H1 (cell line): ENCODE measurements around the gene SCCPDH. TPM values are rescaled to one million over a fixed set of nuclear protein-coding genes. Genes with fewer than 3 reads are reported as not detected.

Source experiments
- CTCF ChIA-PET: fragments of 300-600 bp; sonication (Branson Sonifier 250); formaldehyde crosslinking; loops from one replicate; lab custom pipeline; 2021; ENCODE audit not compliant: partially characterized antibody; lab: Charles Lee
- POLR2A ChIA-PET: fragments of 300-600 bp; sonication (Branson Sonifier 250); formaldehyde crosslinking; loops from one replicate; lab custom pipeline; 2021; ENCODE audit warnings: inconsistent platforms; ENCODE audit not compliant: partially characterized antibody; lab: Charles Lee
- DNase-seq, 2 experiments: peaks; one replicate each; pipeline versions ENCODE4 v3.0.0 to v3.0.0-alpha.2; 2010 to 2022; ENCODE audit warnings: low spot score in 2 of 2, low read depth in 1 of 2, mixed read lengths in 1 of 2
- FAIRE-seq: peaks from 2 replicates; lab custom pipeline; 2011; peaks lifted over from hg19 to GRCh38; lab: Jason Lieb, UNC
- H2AFZ ChIP-seq: 2 replicates; pipeline ENCODE4 v1.8.1; 2012; ENCODE audit warnings: low read length, inconsistent platforms
- H2AK5ac ChIP-seq: 2 replicates; pipeline ENCODE4 v1.6.1; 2013; ENCODE audit warnings: low read depth, low read length
- H2BK120ac ChIP-seq: replicated peaks from 2 replicates; pipeline ENCODE3; 2013; ENCODE audit warnings: low read depth, low read length, inconsistent platforms
- H2BK12ac ChIP-seq: 2 replicates; pipeline ENCODE4 v1.6.1; 2013; ENCODE audit warnings: low read depth, low read length
- H2BK15ac ChIP-seq: 2 replicates; pipeline ENCODE4 v1.6.1; 2013; ENCODE audit warnings: low read length
- H2BK20ac ChIP-seq: 2 replicates; pipeline ENCODE4 v1.6.1; 2013; ENCODE audit warnings: low read length
- H2BK5ac ChIP-seq: 2 replicates; pipeline ENCODE4 v1.6.1; 2013; ENCODE audit warnings: low read depth, low read length
- H3K14ac ChIP-seq: 2 replicates; pipeline ENCODE4 v1.6.1; 2013; ENCODE audit warnings: inconsistent platforms; ENCODE audit not compliant: insufficient read length
- H3K18ac ChIP-seq: 2 replicates; pipeline ENCODE4 v1.6.1; 2013; ENCODE audit warnings: low read length; ENCODE audit errors: extremely low read depth
- H3K23ac ChIP-seq: 2 replicates; pipeline ENCODE4 v1.6.1; 2013; ENCODE audit warnings: inconsistent platforms; ENCODE audit not compliant: insufficient read length
- H3K23me2 ChIP-seq: 2 replicates; pipeline ENCODE4 v1.6.1; 2013; ENCODE audit warnings: low read depth, low read length
- H3K27ac ChIP-seq: 2 replicates; pipeline ENCODE4 v1.6.1; 2011; ENCODE audit warnings: low read depth, low read length, inconsistent platforms
- H3K27me3 ChIP-seq, 4 experiments: replicated peaks in 1 of 4; 1 replicate in 1 of 4; 2 replicates in 3 of 4; pipeline versions ENCODE4 v1.6.1 to v1.8.1; 2011 to 2013; ENCODE audit warnings: low read length in 3 of 4, mild to moderate bottlenecking in 3 of 4, inconsistent platforms in 2 of 4, mixed read lengths in 2 of 4, moderate library complexity in 1 of 4; ENCODE audit not compliant: control insufficient read depth in 3 of 4, insufficient read depth in 3 of 4; ENCODE audit errors: extremely low read depth in 1 of 4
- H3K36me3 ChIP-seq, 4 experiments: 2 replicates each; pipeline versions ENCODE4 v1.6.1 to v1.8.1; 2011 to 2013; ENCODE audit warnings: mild to moderate bottlenecking in 4 of 4, low read length in 3 of 4, moderate library complexity in 2 of 4, control low read depth in 1 of 4, inconsistent platforms in 1 of 4; ENCODE audit not compliant: insufficient read depth in 4 of 4, control insufficient read depth in 2 of 4
- H3K4ac ChIP-seq: replicated peaks from 2 replicates; pipeline ENCODE3; 2013; ENCODE audit warnings: low read length, low read depth, mixed read lengths, inconsistent platforms; ENCODE audit not compliant: insufficient read length
- H3K4me1 ChIP-seq, 4 experiments: replicated peaks in 1 of 4; 1 replicate in 1 of 4; 2 replicates in 3 of 4; pipeline versions ENCODE4 v1.6.1 to v1.8.1; 2011 to 2013; ENCODE audit warnings: low read length in 3 of 4, inconsistent platforms in 2 of 4, mixed read lengths in 1 of 4; ENCODE audit not compliant: insufficient read depth in 4 of 4, control insufficient read depth in 3 of 4
- H3K4me2 ChIP-seq, 2 experiments: 2 replicates each; pipeline versions ENCODE4 v1.6.1 to v1.8.1; 2011 to 2013; ENCODE audit warnings: low read depth in 2 of 2, low read length in 2 of 2, control low read depth in 1 of 2, inconsistent platforms in 1 of 2, mild to moderate bottlenecking in 1 of 2; ENCODE audit not compliant: insufficient read depth in 1 of 2
- H3K4me3 ChIP-seq, 4 experiments: fragments of 200-600, 300-600 bp in 1 of 4; sonication (generic), shearing (Covaris generic), sonication (Bioruptor Twin) in 1 of 4; 2 replicates each; pipeline versions ENCODE4 v1.5.1 to v1.8.1; 2011 to 2016; ENCODE audit warnings: low read length in 4 of 4, low read depth in 3 of 4, control low read depth in 2 of 4, inconsistent platforms in 2 of 4, mild to moderate bottlenecking in 2 of 4, mixed read lengths in 1 of 4, moderate library complexity in 1 of 4; ENCODE audit not compliant: insufficient read depth in 2 of 4; ENCODE audit errors: extremely low read depth in 1 of 4
- H3K56ac ChIP-seq: replicated peaks from 2 replicates; pipeline ENCODE3; 2013; ENCODE audit warnings: low read depth, mild to moderate bottlenecking, mixed read lengths, low read length, inconsistent platforms; ENCODE audit not compliant: insufficient read length
- H3K79me1 ChIP-seq: 2 replicates; pipeline ENCODE4 v1.6.1; 2013; ENCODE audit warnings: low read depth, low read length, control low read depth
- H3K79me2 ChIP-seq, 2 experiments: 2 replicates each; pipeline versions ENCODE4 v1.6.1 to v1.8.1; 2012 to 2013; ENCODE audit warnings: low read length in 2 of 2, mild to moderate bottlenecking in 2 of 2, inconsistent platforms in 1 of 2; ENCODE audit not compliant: insufficient read depth in 2 of 2, control insufficient read depth in 1 of 2
- H3K9ac ChIP-seq, 4 experiments: replicated peaks in 1 of 4; 1 replicate in 1 of 4; 2 replicates in 3 of 4; pipeline versions ENCODE4 v1.6.1 to v1.8.1; 2011 to 2013; ENCODE audit warnings: low read depth in 3 of 4, low read length in 3 of 4, control low read depth in 2 of 4, mild to moderate bottlenecking in 2 of 4, moderate library complexity in 2 of 4, inconsistent platforms in 1 of 4; ENCODE audit errors: extremely low read depth in 1 of 4
- H3K9me3 ChIP-seq, 2 experiments: 2 replicates each; pipeline versions ENCODE4 v1.6.1 to v1.8.1; 2012 to 2013; ENCODE audit warnings: mild to moderate bottlenecking in 2 of 2, moderate library complexity in 2 of 2, control low read depth in 1 of 2, inconsistent platforms in 1 of 2, low read depth in 1 of 2, low read length in 1 of 2, mixed read lengths in 1 of 2; ENCODE audit not compliant: insufficient read depth in 2 of 2
- H4K20me1 ChIP-seq, 2 experiments: replicated peaks in 1 of 2; 2 replicates each; pipeline versions ENCODE3 to v1.8.1; 2011 to 2013; ENCODE audit warnings: inconsistent platforms in 2 of 2, low read length in 2 of 2, mild to moderate bottlenecking in 1 of 2; ENCODE audit not compliant: insufficient read depth in 2 of 2, control insufficient read depth in 1 of 2
- H4K5ac ChIP-seq: 2 replicates; pipeline ENCODE4 v1.6.1; 2013; ENCODE audit warnings: low read length, low read depth, mixed read lengths, inconsistent platforms; ENCODE audit not compliant: insufficient read length
- H4K8ac ChIP-seq: 2 replicates; pipeline ENCODE4 v1.8.0; 2013; ENCODE audit warnings: mild to moderate bottlenecking, moderate library complexity, low read length, inconsistent platforms; ENCODE audit not compliant: insufficient read depth; ENCODE audit errors: extremely low read depth
- H4K91ac ChIP-seq: replicated peaks from 2 replicates; pipeline ENCODE3; 2013; ENCODE audit warnings: low read length, mixed read lengths, inconsistent platforms; ENCODE audit not compliant: insufficient read length
- BRCA1 ChIP-seq: IDR thresholded peaks from 2 replicates; pipeline ENCODE4 v1.6.1; 2012; ENCODE audit warnings: low read depth, low read length, improper control_type of control experiment
- CBX8 ChIP-seq: fragments of 300-800, 300-1000 bp; sonication (generic); IDR thresholded peaks from 2 replicates; pipeline ENCODE4 v1.7.1; 2016; ENCODE audit warnings: low read depth, low read length, borderline replicate concordance
- E2F6 ChIP-seq: IDR thresholded peaks from 2 replicates; pipeline ENCODE4 v1.6.1; 2012; ENCODE audit warnings: inconsistent platforms
- FOSL1 ChIP-seq: IDR thresholded peaks from 2 replicates; pipeline ENCODE4 v1.6.1; 2011; ENCODE audit warnings: mild to moderate bottlenecking, low read depth, low read length, moderate library complexity; ENCODE audit not compliant: insufficient read depth
- GABPA ChIP-seq: IDR thresholded peaks from 2 replicates; pipeline ENCODE4 v1.6.1; 2011; ENCODE audit warnings: mild to moderate bottlenecking, low read length, moderate library complexity, borderline replicate concordance; ENCODE audit not compliant: insufficient read depth
- JUN ChIP-seq: IDR thresholded peaks from 2 replicates; pipeline ENCODE4 v1.6.1; 2011; ENCODE audit warnings: low read depth, mild to moderate bottlenecking, improper control_type of control experiment, low read length
- JUND ChIP-seq: IDR thresholded peaks from 2 replicates; pipeline ENCODE4 v1.6.1; 2011; ENCODE audit warnings: mild to moderate bottlenecking, improper control_type of control experiment, low read length
- KDM4A ChIP-seq: IDR thresholded peaks from one replicate; pipeline ENCODE4 v1.7.1; 2012; ENCODE audit warnings: low read depth, mild to moderate bottlenecking, moderate library complexity, low read length, inconsistent platforms; ENCODE audit not compliant: severe bottlenecking
- MAFK ChIP-seq: IDR thresholded peaks from 2 replicates; pipeline ENCODE4 v1.6.1; 2012; ENCODE audit warnings: low read depth, mild to moderate bottlenecking, improper control_type of control experiment, low read length
- NRF1 ChIP-seq: IDR thresholded peaks from 2 replicates; pipeline ENCODE4 v1.6.1; 2011; ENCODE audit warnings: mild to moderate bottlenecking, low read depth, low read length, improper control_type of control experiment
- RFX5 ChIP-seq: IDR thresholded peaks from 2 replicates; pipeline ENCODE4 v1.6.1; 2011; ENCODE audit warnings: low read depth, low read length, improper control_type of control experiment, borderline replicate concordance
- SP4 ChIP-seq: IDR thresholded peaks from 2 replicates; pipeline ENCODE4 v1.6.1; 2012; ENCODE audit warnings: low read length, inconsistent platforms
- TBP ChIP-seq: IDR thresholded peaks from 2 replicates; pipeline ENCODE4 v1.6.1; 2011; ENCODE audit warnings: low read depth, low read length, improper control_type of control experiment
- TEAD4 ChIP-seq: IDR thresholded peaks from 2 replicates; pipeline ENCODE4 v1.6.1; 2012; ENCODE audit warnings: low read depth, low read length, inconsistent platforms, mixed read lengths
- YY1 ChIP-seq: IDR thresholded peaks from 2 replicates; pipeline ENCODE4 v1.6.1; 2011; ENCODE audit warnings: low read depth, mild to moderate bottlenecking, low read length
- WGBS, 2 experiments: shearing (Covaris generic) in 1 of 2; methylation state at CpG; one replicate each; pipeline versions ENCODE4 v1.1.6 to v1.1.7; 2013 to 2015; ENCODE audit warnings: low lambda C conversion rate in 2 of 2, mixed read lengths in 2 of 2, inconsistent platforms in 1 of 2, low coverage in 1 of 2, missing lambda C conversion rate in 1 of 2; ENCODE audit not compliant: insufficient replicate concordance in 2 of 2, insufficient coverage in 1 of 2, insufficient read length in 1 of 2; ENCODE audit errors: extremely low coverage in 1 of 2, missing lambda C conversion rate in 1 of 2; 5-methylcytosine and 5-hydroxymethylcytosine counted together
- polyA plus RNA-seq, 7 experiments: library from polyadenylated mRNA; depleted of rRNA in 3 of 7; stranded (reverse) in 5 of 7; unstranded in 2 of 7; fragments of >200 nt in 5 of 7; fragments of 200-250 nt in 2 of 7; gene quantifications; 1 replicate in 5 of 7; 2 replicates in 1 of 7; 4 replicates in 1 of 7; pipeline versions ENCODE4 v1.2.1 to v1.2.3, GENCODE V29; 2011 to 2013; ENCODE audit warnings: missing spikeins in 2 of 7, mixed read lengths in 2 of 7
- total RNA-seq: library from RNA; stranded (reverse); fragmentation: NEBNext Ultra II Directional; extraction: Animal tissue kit (Norgen Biotek cat#: 25700); gene quantifications from 2 replicates; pipeline ENCODE4 v1.2.1, GENCODE V29; 2021

The SCCPDH gene
- total and polyA plus RNA-seq, 2 of the 8 experiments (the other 6 are each of a cell fraction or from before 2014, with no cell fraction given) = 9.5 to 17.0 TPM

GRCh38 chr1:246771366-246771765 is 47.2 kb downstream of the SCCPDH start:
- TF ChIP-seq TBP (no peak), KDM4A (no peak), E2F6 (no peak), FOSL1 (no peak), CBX8 (no peak), YY1 (no peak), BRCA1 (no peak), TEAD4 (no peak), SP4 (no peak), JUN (no peak), JUND (no peak), MAFK (no peak), RFX5 (no peak), GABPA (no peak), NRF1 (no peak)
- TF ChIP-seq, all 59 proteins: peak for 0
- CTCF ChIA-PET = interaction anchor here (1.2 to 1.8 kb wide), 2 partner anchors 9 to 192 kb away, joined by 3 to 4 read pairs; no protein-coding TSS in a partner anchor
- H3K4me1 ChIP-seq = peaks cover 0 to 14% (median 6%) of the 10 kb centered on the region in 4 experiments; a peak in 6 of 7 replicates
- no peak overlapping the region for H4K8ac ChIP-seq
- no peak overlapping the region for H2AK5ac ChIP-seq
- no peak overlapping the region for H3K4me3 ChIP-seq
- H2BK120ac ChIP-seq = no peak overlapping the region
- no peak overlapping the region for H2BK12ac ChIP-seq
- no peaks in the 10 kb centered on the region; a peak in 1 of 8 replicates for H3K36me3 ChIP-seq
- H3K4ac ChIP-seq = no peak overlapping the region
- 90% methylated on average over 6 of the region's 6 CpGs; no CpG with 5 or more reads in 1 of the 2 experiments for WGBS, 2 experiments
- no peaks in the 10 kb centered on the region for H3K9me3 ChIP-seq
- H3K27ac ChIP-seq = no peak overlapping the region
- no peak overlapping the region for H4K91ac ChIP-seq
- no peaks in the 10 kb centered on the region for H3K27me3 ChIP-seq
- H3K18ac ChIP-seq = no peak overlapping the region
- no peak overlapping the region for H2BK15ac ChIP-seq
- H4K5ac ChIP-seq = no peak overlapping the region
- H3K79me1 ChIP-seq = no peaks in the 10 kb centered on the region
- no peak overlapping the region for H3K14ac ChIP-seq
- DNase-seq = no peak
- H3K4me2 ChIP-seq = no peak overlapping the region
- H2BK5ac ChIP-seq = no peak overlapping the region
- no peak overlapping the region for H2AFZ ChIP-seq
- no peaks in the 10 kb centered on the region for H3K79me2 ChIP-seq
- no peaks in the 10 kb centered on the region for H3K23me2 ChIP-seq
- FAIRE-seq = no peak
- no peak overlapping the region for H3K23ac ChIP-seq
- POLR2A ChIA-PET = no interaction called here
- H3K9ac ChIP-seq = no peak overlapping the region
- H2BK20ac ChIP-seq = no peak overlapping the region
- H4K20me1 ChIP-seq = no peaks in the 10 kb centered on the region
- H3K56ac ChIP-seq = no peak overlapping the region
